ENCODE results near the gene FBRS.

FBRS gene
- total RNA-seq, result 105 to 149 (median 124) reads per million in 9 experiments

DNA sequence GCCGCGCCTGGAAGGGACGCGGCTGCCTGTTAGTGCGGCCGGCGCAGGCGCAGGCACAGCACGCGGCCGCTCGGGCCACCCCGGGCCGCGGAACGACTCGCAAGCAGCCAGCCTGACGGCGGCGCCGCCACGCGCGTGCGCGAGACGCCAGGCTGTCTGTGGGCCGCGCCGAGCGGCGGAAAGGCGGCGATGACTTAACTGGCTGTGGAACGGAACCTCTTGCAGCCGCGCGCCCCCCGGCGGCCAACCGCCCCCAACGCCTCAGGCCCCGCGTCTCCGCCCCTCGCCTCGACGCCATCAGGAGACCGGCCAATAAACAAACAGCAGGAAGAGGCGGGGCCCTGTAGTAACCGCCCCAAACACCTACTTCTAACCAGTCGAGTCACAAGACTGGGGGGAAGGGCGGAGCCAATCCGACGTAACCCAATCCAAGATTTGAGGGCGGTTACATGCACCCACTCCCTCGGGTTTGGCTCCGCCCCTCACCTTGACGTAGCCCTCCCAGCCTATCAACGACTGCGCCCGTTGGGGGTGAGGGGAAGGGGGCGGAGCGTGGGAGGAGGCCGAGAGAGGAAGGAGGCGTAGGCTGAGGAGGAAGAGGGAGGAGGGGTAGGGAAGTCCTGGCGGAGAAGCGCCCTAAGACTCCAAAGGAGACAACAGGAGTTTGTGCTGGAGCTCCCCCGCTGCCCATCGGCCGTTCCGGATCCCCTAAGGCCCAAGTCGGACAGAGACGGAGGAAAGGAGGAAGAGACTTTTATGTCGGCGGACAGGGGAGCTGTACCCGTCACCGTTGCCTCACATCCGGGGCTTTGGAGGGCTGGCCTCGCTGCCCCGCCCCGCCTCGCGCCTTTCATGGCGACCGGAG, at the start of gene FBRS:
Gene FBRS, plus strand, starts transcription at position 566 of the 865 bp plus-strand sequence. CDS start 1,088 bp downstream, outside the sequence.
- H3K4me3 Mint-ChIP-seq, result peak within 1 kb of the TSS; percentile 94
- ATAC-seq (replicated peaks) (peak; percentile 68), DNase-seq (peak; percentile 99 to 100 (median 99))
- peaks cover 36 to 41% of the 10 kb centered on the region in 2 donors for H3K4me1 Mint-ChIP-seq (ENCODE audit: low read depth in 2 of 2)
- H3K27ac Mint-ChIP-seq, result peak within 1 kb of the TSS; percentile 100
- peaks cover 76% of the 10 kb centered on the region for H3K36me3 Mint-ChIP-seq (ENCODE audit: insufficient read depth)
- H3K9me3 Mint-ChIP-seq, result no peaks in the 10 kb centered on the region
- no peaks in the 10 kb centered on the region for H3K27me3 Mint-ChIP-seq

DNA sequence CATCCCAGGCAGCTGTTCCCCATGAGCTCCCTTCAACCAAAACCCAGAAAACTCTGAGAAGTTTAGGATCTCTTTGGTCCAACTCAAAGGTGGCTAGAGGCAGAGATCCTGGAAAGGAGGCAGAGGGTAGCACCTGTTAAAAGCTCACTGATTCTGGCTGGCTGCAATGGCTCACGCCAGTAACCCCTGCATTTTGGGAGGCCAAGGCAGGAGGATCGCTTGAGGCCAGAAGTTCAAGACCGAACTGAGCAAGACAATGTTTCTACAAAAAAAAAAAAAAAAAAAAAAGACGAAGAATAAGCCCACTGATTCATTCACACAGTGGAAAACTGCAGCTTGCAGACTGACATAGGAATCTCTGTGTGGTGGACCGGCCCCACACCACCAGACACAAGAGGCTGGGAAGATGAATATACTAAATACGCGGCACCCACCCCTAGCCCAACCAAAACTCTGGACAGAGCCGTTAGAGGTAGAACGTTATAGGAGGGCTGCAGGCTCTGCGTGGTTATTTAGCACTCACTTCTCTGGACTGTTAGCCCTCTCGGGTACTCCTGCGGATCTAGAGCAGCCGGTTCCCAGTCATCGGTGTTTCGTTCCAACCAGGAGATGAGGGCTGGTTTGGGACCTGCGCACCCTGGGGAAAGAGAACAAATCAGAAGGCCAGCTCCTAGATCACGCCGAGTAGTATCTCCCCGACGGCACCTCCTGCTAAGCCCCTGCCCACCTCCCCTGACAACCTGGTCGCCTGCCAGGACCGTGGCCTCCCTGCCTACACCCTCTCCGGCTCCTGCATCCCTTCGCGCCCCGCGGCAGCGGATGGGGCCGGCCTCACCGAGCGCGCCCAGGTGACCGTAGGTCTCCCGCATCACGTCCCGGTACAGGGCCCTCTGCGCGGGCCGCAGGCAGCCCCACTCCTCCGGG, 49.0 kb upstream of the FBRS start:
- peak overlapping the region; percentile 91 to 94 for H3K4me3 Mint-ChIP-seq
- H3K4me1 Mint-ChIP-seq (ENCODE audit: low read depth in 2 of 2), result peaks cover 12 to 17% of the 10 kb centered on the region in 2 donors
- no peaks in the 10 kb centered on the region for H3K27me3 Mint-ChIP-seq
- peaks cover 46% of the 10 kb centered on the region for H3K36me3 Mint-ChIP-seq (ENCODE audit: insufficient read depth)
- peak overlapping the region; percentile 98 for H3K27ac Mint-ChIP-seq
- ATAC-seq (replicated peaks) (peak; percentile 43), DNase-seq (peak in 2 of 3 experiments; percentile 27 to 42)
- H3K9me3 Mint-ChIP-seq, result no peaks in the 10 kb centered on the region

GRCh38 chr16:30609926-30610839, 48.0 kb upstream of the FBRS start, which contains the start of gene ZNF689:
Gene ZNF689 (minus strand): TSS chr16:30610389. CDS start chr16:30610041, 348 bp downstream.
- DNase-seq (peak; percentile 95 to 97 (median 95)), ATAC-seq (replicated peaks) (peak; percentile 93)
- Mint-ChIP-seq H3K4me1 (ENCODE audit: low read depth in 2 of 2) (peaks cover 12 to 17% of the 10 kb centered on the region in 2 donors), H3K27me3 (no peaks in the 10 kb centered on the region), H3K27ac (peak within 1 kb of the TSS; percentile 98), H3K36me3 (ENCODE audit: insufficient read depth) (peaks cover 37% of the 10 kb centered on the region), H3K9me3 (no peaks in the 10 kb centered on the region), H3K4me3 (peak within 1 kb of the TSS; percentile 91 to 94)

DNA sequence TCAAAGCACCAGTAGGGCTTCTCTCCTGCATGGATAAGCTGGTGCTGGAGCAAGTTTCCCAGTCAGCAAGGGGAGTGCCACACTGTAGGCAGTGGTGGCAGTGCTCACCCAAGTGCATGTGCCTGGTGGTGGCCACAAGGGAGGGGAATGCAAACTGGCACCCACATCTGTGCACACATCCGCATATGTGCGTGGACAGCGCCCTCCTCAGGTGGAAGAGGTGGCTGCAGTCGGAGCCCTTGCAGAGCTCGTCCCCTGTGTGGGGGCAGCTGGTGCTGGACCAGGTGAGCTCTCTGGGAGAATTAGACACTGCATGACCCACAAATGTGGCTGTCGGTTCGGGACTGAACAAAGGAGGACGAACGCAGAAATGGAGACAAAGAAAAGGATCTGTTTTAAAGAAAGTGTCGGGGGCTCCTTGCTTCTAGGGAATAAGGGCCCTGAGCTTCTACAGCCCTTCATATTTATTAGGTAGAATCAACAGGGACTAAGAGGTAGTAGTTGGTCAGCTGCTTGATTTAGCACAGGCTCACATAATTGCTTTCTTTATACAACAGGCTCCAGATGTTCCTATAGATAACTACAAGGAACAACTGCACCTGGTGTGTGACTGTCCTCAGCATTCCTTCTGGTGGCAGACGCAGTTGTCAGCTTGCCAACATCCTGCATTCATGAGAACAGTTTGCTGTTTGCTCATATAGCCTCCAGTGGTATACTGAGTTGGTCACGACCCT, 42.7 kb upstream of the FBRS start:
- Mint-ChIP-seq H3K27me3 (no peaks in the 10 kb centered on the region), H3K4me3 (no peak overlapping the region), H3K4me1 (ENCODE audit: low read depth in 2 of 2) (peaks cover 1 to 4% of the 10 kb centered on the region in 2 donors), H3K27ac (no peak overlapping the region), H3K9me3 (no peaks in the 10 kb centered on the region), H3K36me3 (ENCODE audit: insufficient read depth) (peaks cover under 1% of the 10 kb centered on the region)
- ATAC-seq (replicated peaks) (peak; percentile 85), DNase-seq (peak; percentile 69 to 74 (median 73))

GRCh38 chr16:30619202-30619601, 39.0 kb upstream of the FBRS start:
- ATAC-seq (replicated peaks) (no peak), DNase-seq (no peak)
- no peak overlapping the region for H3K27ac Mint-ChIP-seq
- peaks cover 0 to 21% of the 10 kb centered on the region in 2 donors for H3K27me3 Mint-ChIP-seq
- peaks cover 0 to 3% of the 10 kb centered on the region in 2 donors for H3K4me1 Mint-ChIP-seq (ENCODE audit: low read depth in 2 of 2)
- no peak overlapping the region for H3K4me3 Mint-ChIP-seq
- no peaks in the 10 kb centered on the region for H3K36me3 Mint-ChIP-seq (ENCODE audit: insufficient read depth)
- H3K9me3 Mint-ChIP-seq, result no peaks in the 10 kb centered on the region

GRCh38 chr16:30619638-30620037, 38.6 kb upstream of the FBRS start:
- Mint-ChIP-seq H3K27ac (no peak overlapping the region), H3K4me1 (ENCODE audit: low read depth in 2 of 2) (peaks cover 0 to 3% of the 10 kb centered on the region in 2 donors), H3K4me3 (no peak overlapping the region), H3K36me3 (ENCODE audit: insufficient read depth) (no peaks in the 10 kb centered on the region), H3K9me3 (no peaks in the 10 kb centered on the region), H3K27me3 (peaks cover 0 to 25% of the 10 kb centered on the region in 2 donors)
- no peak for DNase-seq
- ATAC-seq (replicated peaks), result no peak

DNA sequence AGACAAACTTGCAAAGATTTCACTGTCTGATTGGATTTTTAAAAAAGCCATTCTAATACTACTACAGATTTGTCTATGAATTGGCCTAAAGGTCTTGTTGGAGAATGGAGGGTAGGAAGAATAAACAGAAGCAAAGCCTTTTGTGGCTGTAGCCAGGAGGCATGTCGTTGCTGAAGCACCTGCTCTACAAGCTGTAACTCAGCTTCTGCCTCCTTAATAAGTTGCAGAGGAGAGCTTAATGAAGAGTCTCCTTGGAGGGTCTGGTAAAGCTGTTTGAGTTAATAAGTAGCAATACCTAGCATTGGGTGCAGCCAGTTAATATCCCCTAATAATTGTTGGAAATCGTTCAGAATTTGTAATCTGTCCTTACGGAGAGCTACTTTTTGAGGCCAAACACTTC, 38.1 kb upstream of the FBRS start:
- no peak overlapping the region for H3K27ac Mint-ChIP-seq
- peaks cover 0 to 26% of the 10 kb centered on the region in 2 donors for H3K27me3 Mint-ChIP-seq
- H3K4me1 Mint-ChIP-seq (ENCODE audit: low read depth in 2 of 2), result peaks cover 0 to 3% of the 10 kb centered on the region in 2 donors
- no peak overlapping the region for H3K4me3 Mint-ChIP-seq
- H3K36me3 Mint-ChIP-seq (ENCODE audit: insufficient read depth), result no peaks in the 10 kb centered on the region
- no peaks in the 10 kb centered on the region for H3K9me3 Mint-ChIP-seq
- DNase-seq (no peak), ATAC-seq (replicated peaks) (no peak)

GRCh38 chr16:30621765-30622164, 36.5 kb upstream of the FBRS start:
- H3K27me3 Mint-ChIP-seq, result peaks cover 0 to 26% of the 10 kb centered on the region in 2 donors
- H3K27ac Mint-ChIP-seq, result no peak overlapping the region
- no peaks in the 10 kb centered on the region for H3K9me3 Mint-ChIP-seq
- no peak overlapping the region for H3K4me3 Mint-ChIP-seq
- H3K4me1 Mint-ChIP-seq (ENCODE audit: low read depth in 2 of 2), result no peaks in the 10 kb centered on the region
- no peak for ATAC-seq (replicated peaks)
- no peak for DNase-seq
- H3K36me3 Mint-ChIP-seq (ENCODE audit: insufficient read depth), result no peaks in the 10 kb centered on the region

DNA sequence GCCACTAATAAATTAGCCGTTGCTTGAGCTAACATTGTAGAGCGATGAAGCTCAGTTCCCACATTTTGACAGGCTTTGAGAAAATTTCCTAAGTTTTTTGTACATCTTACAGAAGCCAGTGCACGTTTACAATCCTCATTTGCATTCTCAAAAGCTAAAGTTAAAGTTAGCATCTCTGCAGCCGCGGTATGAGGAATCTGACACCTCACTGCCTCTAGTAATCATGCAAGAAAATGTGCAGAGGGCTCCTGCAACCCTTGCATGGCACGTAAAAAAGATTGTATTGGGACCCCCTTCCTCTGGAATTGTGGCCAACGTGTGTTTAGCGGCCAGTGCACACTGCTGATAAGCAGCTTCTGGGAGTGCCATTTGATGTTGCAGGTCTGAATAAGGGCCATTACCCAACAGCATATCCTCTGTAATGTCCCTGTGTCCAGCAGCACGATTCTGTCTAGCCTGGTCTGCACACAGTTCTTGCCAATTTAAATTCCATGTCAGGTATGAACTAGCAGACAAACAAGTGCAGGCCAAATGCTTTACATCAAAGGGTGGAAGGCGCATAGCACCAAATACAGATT, 35.7 kb upstream of the FBRS start:
- Mint-ChIP-seq H3K36me3 (ENCODE audit: insufficient read depth) (no peaks in the 10 kb centered on the region), H3K4me3 (no peak overlapping the region), H3K4me1 (ENCODE audit: low read depth in 2 of 2) (no peaks in the 10 kb centered on the region), H3K9me3 (no peaks in the 10 kb centered on the region), H3K27ac (no peak overlapping the region), H3K27me3 (peaks cover 0 to 26% of the 10 kb centered on the region in 2 donors)
- no peak for ATAC-seq (replicated peaks)
- no peak for DNase-seq

DNA sequence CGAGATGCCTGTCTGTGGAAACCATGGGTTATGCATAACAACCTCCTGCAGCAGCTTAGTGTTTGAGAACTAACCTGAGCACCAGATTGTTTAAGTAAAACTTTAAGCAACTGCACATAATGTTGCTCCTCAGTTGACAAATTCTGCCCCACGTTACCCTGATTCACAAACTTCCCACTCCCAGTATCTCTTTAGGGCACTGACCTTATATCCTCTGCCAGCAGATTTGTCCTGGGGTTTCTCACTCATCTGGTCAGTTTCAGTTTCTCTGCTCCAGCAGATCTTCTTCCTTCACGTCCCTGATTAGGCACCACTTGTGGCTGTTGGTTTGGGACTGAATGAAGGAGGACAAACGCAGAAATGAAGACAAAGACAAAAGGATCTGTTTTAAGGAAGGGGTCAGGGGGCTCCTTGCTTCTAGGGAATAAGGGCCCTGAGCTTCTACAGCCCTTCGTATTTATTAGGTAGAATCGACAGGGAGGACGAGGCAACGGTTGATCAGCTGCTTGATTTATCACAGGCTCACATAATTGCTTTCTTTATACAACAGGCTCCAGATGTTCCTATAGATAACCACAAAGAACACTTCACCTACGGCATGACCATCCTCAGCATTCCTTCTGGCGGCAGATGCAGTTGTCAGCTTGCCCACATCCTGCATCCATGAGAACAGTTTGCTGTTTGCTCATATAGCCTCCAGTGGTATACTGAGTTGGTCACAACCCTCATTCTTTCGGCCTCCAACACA, 34.5 kb upstream of the FBRS start:
- peaks cover 2% of the 10 kb centered on the region in 2 donors for H3K4me1 Mint-ChIP-seq (ENCODE audit: low read depth in 2 of 2)
- ATAC-seq (replicated peaks) (no peak), DNase-seq (no peak)
- peaks cover 0 to 26% of the 10 kb centered on the region in 2 donors for H3K27me3 Mint-ChIP-seq
- no peaks in the 10 kb centered on the region for H3K36me3 Mint-ChIP-seq (ENCODE audit: insufficient read depth)
- no peak overlapping the region for H3K4me3 Mint-ChIP-seq
- no peaks in the 10 kb centered on the region for H3K9me3 Mint-ChIP-seq
- H3K27ac Mint-ChIP-seq, result no peak overlapping the region

GRCh38 chr16:30626236-30626635, 32.0 kb upstream of the FBRS start:
- DNase-seq (no peak), ATAC-seq (replicated peaks) (no peak)
- no peak overlapping the region for H3K4me3 Mint-ChIP-seq

More at GRCh38 chr16:30626236-30626635, 32.0 kb upstream of the FBRS start:
- H3K27me3 Mint-ChIP-seq, result peaks cover 0 to 26% of the 10 kb centered on the region in 2 donors
- no peaks in the 10 kb centered on the region for H3K9me3 Mint-ChIP-seq
- H3K36me3 Mint-ChIP-seq (ENCODE audit: insufficient read depth), result no peaks in the 10 kb centered on the region
- peaks cover 3 to 4% of the 10 kb centered on the region in 2 donors for H3K4me1 Mint-ChIP-seq (ENCODE audit: low read depth in 2 of 2)
- no peak overlapping the region for H3K27ac Mint-ChIP-seq
